PC-9 (cell line): Measurements from ENCODE around the gene PTPRO.

Experiments used
- CTCF ChIP-seq: fragments of 200-600 bp; sonication (generic); conservative IDR thresholded peaks from 2 replicates; pipeline ENCODE4 v1.6.1; 2017; ENCODE audit warnings: mixed run types, antibody characterized with exemption, mild to moderate bottlenecking, moderate library complexity
- EZH2 ChIP-seq: fragments of 200-600 bp; sonication (generic); IDR thresholded peaks from 2 replicates; pipeline ENCODE4 v1.8.0; 2017; ENCODE audit warnings: antibody characterized with exemption, low read depth

GRCh38 chr12:15477761-15478160 is 155.5 kb downstream of the PTPRO start:
- TF ChIP-seq CTCF (no peak), EZH2 (no peak)
